ENCODE results near the gene COX7A2L.

The COX7A2L gene

GRCh38 chr2:42345986-42346385, 15.0 kb downstream of the COX7A2L start:
- no peaks in the 10 kb centered on the region for H3K4me1 ChIP-seq (ENCODE audit: control insufficient read depth in 1 of 2, insufficient read depth in 1 of 2, low read depth in 1 of 2, low read length in 1 of 2)
- no peaks in the 10 kb centered on the region for H3K27me3 ChIP-seq
- no peak overlapping the region for H3K4me3 ChIP-seq (ENCODE audit: low read depth in 1 of 2, low read length in 1 of 2)
- peaks cover 64% of the 10 kb centered on the region for H3K36me3 ChIP-seq
- no peak for TF ChIP-seq CTCF (IDR thresholded peaks at IDR 0.05)
- no peaks in the 10 kb centered on the region for H3K9me3 ChIP-seq
- H3K27ac ChIP-seq = no peak overlapping the region

GRCh38 chr2:42342795-42343241, 18.2 kb downstream of the COX7A2L start:
- no peaks in the 10 kb centered on the region for H3K27me3 ChIP-seq
- H3K4me3 ChIP-seq (ENCODE audit: low read depth in 1 of 2, low read length in 1 of 2) = no peak overlapping the region
- no peaks in the 10 kb centered on the region for H3K4me1 ChIP-seq (ENCODE audit: control insufficient read depth in 1 of 2, insufficient read depth in 1 of 2, low read depth in 1 of 2, low read length in 1 of 2)
- H3K9me3 ChIP-seq = no peaks in the 10 kb centered on the region
- H3K27ac ChIP-seq = no peak overlapping the region
- no peak for TF ChIP-seq CTCF (IDR thresholded peaks at IDR 0.05)
- peaks cover 66% of the 10 kb centered on the region for H3K36me3 ChIP-seq

DNA sequence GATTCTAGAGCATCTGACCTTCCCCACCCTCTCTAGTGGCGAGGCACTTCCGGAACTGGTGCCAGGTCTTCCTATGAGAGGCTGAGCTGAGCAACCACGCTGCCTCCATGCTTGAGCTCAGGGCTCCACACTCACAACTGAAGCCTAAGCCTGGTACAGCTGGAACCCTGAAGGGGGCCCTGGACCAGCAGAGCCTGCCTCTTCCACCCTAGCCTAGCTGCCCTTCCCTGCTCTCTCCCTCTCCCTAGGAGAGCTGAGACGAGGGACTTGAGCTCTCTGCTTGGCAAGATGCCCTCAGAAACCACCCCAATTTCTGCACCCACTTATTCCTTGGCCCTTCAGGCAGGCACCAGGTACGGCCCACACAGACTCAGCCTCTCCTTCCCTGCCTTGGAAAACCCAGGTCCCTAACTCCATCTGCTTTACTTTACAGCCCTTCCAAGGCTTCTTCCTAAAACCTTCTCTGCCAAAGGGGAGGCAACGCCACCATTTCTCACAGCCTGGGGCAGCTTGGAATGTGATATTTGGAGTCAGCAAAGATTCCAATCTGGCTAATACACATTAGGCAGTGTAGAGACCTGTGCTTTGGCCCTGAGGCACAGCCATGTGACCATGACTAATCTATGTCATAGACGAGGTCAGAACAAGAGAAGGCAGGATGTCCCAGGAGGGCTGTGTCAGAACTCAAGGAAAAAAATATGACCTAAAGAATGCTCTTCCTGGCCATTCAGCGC, 18.8 kb downstream of the COX7A2L start:
- Histone ChIP-seq H3K9me3 (no peaks in the 10 kb centered on the region), H3K4me3 (ENCODE audit: low read depth in 1 of 2, low read length in 1 of 2) (no peak overlapping the region), H3K27me3 (no peaks in the 10 kb centered on the region), H3K27ac (no peak overlapping the region), H3K4me1 (ENCODE audit: control insufficient read depth in 1 of 2, insufficient read depth in 1 of 2, low read depth in 1 of 2, low read length in 1 of 2) (no peaks in the 10 kb centered on the region), H3K36me3 (peaks cover 71% of the 10 kb centered on the region)
- TF ChIP-seq CTCF (IDR thresholded peaks at IDR 0.05) = no peak

GRCh38 chr2:42340938-42341636, 19.9 kb downstream of the COX7A2L start:
- Histone ChIP-seq H3K9me3 (no peaks in the 10 kb centered on the region), H3K27me3 (no peaks in the 10 kb centered on the region), H3K36me3 (peaks cover 77% of the 10 kb centered on the region), H3K27ac (no peak overlapping the region), H3K4me3 (ENCODE audit: low read depth in 1 of 2, low read length in 1 of 2) (no peak overlapping the region), H3K4me1 (ENCODE audit: control insufficient read depth in 1 of 2, insufficient read depth in 1 of 2, low read depth in 1 of 2, low read length in 1 of 2) (no peaks in the 10 kb centered on the region)
- no peak for TF ChIP-seq CTCF (IDR thresholded peaks at IDR 0.05)

DNA sequence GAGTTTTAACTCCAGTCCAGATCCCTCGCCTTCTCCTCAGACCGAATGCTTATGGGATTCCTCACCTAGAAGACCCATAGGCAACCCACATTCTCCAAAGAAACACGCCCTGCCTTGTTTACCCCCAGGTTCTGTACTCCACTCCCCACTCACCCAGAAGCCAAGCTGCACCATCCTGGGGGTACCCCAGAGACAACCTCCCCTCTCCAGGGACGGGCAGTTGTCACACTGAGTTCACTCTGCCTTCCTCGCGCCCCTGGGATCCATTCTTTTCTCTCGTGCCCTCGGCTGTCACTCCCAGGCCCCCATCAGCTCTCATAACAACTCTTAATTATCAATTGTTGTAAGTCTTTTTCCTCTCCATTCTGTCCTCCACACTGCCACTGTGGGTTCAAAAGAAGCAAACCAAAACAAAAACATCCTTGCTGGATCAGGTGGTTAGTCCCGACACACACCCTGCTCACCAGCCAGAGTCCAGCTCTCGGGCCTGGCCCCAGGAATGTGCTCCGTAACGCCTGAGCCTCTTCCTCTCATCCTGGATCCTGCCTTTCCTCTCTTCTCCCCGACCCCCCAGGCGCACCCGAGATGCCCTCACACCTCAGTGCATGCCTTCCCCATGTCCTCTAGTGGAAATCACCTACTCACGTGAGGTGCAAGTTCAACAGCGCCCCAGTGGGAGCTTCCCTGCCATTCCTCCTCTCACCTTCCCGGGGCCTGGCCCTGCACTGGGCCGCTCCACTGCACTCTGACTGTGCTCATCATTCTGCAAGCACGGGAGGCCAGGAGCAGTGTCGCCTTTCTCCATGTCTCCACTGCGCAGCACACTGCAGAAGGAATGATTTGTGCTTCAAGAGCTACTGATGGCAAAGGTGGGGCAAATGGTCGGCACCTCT, 20.7 kb downstream of the COX7A2L start:
- H3K27me3 ChIP-seq = no peaks in the 10 kb centered on the region
- H3K4me1 ChIP-seq (ENCODE audit: control insufficient read depth in 1 of 2, insufficient read depth in 1 of 2, low read depth in 1 of 2, low read length in 1 of 2) = no peaks in the 10 kb centered on the region
- no peak overlapping the region for H3K4me3 ChIP-seq (ENCODE audit: low read depth in 1 of 2, low read length in 1 of 2)
- H3K9me3 ChIP-seq = no peaks in the 10 kb centered on the region
- no peak for TF ChIP-seq CTCF (IDR thresholded peaks at IDR 0.05)
- no peak overlapping the region for H3K27ac ChIP-seq
- peaks cover 76% of the 10 kb centered on the region for H3K36me3 ChIP-seq
